Measurements from ENCODE around the gene PELI1.

PELI1 gene

DNA sequence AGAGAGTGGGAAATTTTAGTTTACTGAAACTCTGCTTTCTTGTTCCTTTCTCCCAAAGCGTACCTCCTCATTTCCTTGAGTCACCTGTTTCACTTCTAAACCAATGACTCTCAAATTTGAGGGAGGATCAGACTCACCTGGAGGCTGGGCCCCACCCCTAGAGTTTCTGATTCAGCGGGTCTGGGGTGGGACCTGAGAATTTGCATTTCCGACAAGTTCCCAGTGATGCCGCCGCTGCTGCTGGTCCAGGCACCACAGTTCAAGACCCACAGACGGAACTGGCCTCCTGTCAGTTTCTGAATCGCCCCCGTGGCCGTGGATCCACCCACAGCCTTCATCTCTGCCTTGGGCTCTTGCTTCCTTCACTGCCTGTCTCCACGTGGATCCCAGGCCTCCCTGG, 44.9 kb upstream of the PELI1 start:
- CTCF ChIA-PET: no interaction called here
- no peaks in the 10 kb centered on the region for H3K4me1 ChIP-seq (ENCODE audit: control insufficient read depth, insufficient read depth, low read length)
- no peak for TF ChIP-seq ZBTB8A (tag by site-specific recombination; IDR thresholded peaks at IDR 0.05)
- no peak for TF ChIP-seq HOXA7 (CRISPR knock-in tag; IDR thresholded peaks at IDR 0.05; ENCODE audit: borderline replicate concordance)
- no peak for TF ChIP-seq ZNF596 (tag by site-specific recombination; IDR thresholded peaks at IDR 0.05)
- TF ChIP-seq ZNF580 (tag by site-specific recombination; IDR thresholded peaks at IDR 0.05): no peak
- no peak for TF ChIP-seq ZNF658 (tag by site-specific recombination; IDR thresholded peaks at IDR 0.05)
- no peak for TF ChIP-seq ZNF24 (tag by site-specific recombination; IDR thresholded peaks at IDR 0.05)
- TF ChIP-seq, protein P1, sequence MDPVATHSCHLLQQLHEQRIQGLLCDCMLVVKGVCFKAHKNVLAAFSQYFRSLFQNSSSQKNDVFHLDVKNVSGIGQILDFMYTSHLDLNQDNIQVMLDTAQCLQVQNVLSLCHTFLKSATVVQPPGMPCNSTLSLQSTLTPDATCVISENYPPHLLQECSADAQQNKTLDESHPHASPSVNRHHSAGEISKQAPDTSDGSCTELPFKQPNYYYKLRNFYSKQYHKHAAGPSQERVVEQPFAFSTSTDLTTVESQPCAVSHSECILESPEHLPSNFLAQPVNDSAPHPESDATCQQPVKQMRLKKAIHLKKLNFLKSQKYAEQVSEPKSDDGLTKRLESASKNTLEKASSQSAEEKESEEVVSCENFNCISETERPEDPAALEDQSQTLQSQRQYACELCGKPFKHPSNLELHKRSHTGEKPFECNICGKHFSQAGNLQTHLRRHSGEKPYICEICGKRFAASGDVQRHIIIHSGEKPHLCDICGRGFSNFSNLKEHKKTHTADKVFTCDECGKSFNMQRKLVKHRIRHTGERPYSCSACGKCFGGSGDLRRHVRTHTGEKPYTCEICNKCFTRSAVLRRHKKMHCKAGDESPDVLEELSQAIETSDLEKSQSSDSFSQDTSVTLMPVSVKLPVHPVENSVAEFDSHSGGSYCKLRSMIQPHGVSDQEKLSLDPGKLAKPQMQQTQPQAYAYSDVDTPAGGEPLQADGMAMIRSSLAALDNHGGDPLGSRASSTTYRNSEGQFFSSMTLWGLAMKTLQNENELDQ (tag by site-specific recombination; IDR thresholded peaks at IDR 0.05; ENCODE audit: low read depth): no peak
- TF ChIP-seq ZNF121 (tag by site-specific recombination; IDR thresholded peaks at IDR 0.05): no peak
- POLR2A ChIA-PET: no interaction called here
- H3K4me3 ChIP-seq (ENCODE audit: low read depth, low read length): no peak overlapping the region
- H3K27ac ChIP-seq (ENCODE audit: extremely low read depth, low read depth, low read length): no peak overlapping the region
- H3K9me3 ChIP-seq (ENCODE audit: control insufficient read depth, insufficient read depth, low read depth, low read length): no peaks in the 10 kb centered on the region
- H3K36me3 ChIP-seq (ENCODE audit: control insufficient read depth in 2 of 2, insufficient read depth in 1 of 2, low read length in 2 of 2): no peaks in the 10 kb centered on the region

DNA sequence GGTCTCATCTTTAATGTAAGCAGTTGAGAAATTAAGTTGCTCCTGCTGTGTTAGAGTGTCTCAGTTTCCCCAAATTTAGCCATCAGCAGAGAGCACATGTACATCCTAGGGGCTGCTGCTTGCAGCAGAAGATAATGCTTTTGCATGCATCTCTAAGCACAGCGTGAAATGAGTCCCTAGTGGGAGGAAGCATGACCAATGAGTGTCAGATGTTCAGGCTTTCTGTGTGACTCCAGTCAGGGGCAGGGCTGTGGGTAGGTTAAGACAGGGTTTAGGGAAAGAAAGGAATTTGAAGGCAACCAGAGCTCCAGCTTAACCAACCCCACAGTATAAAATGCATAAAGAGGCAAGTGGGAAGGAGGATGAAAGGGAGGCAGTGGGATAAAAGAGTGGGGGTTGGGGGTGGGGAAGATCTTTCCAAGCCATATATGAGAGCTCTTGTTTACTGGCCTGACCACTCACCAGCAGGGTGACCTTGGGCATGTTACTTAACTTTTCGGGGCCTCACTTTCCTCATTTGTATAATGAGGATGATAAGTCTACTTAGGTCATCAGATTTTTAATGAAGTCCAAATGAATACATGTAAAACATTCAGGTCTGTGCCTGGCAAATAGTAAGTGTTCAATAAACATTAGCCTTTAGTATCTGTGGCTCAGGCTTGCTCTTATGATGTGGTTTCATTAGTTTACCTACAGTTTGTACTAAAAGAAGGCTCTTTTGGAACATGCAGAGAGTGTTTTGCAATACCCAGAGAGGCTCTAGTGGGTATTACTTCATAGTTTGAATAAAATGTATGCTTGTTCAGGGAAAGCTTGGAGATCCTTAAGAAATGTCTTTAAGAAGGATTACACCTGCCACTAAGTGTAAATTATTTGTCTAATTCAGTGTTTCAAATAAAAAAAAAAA, 42.7 kb upstream of the PELI1 start:
- Histone ChIP-seq H3K9me3 (ENCODE audit: control insufficient read depth, insufficient read depth, low read depth, low read length) (no peaks in the 10 kb centered on the region), H3K27ac (ENCODE audit: extremely low read depth, low read depth, low read length) (no peak overlapping the region), H3K4me1 (ENCODE audit: control insufficient read depth, insufficient read depth, low read length) (no peaks in the 10 kb centered on the region), H3K4me3 (ENCODE audit: low read depth, low read length) (no peak overlapping the region), H3K36me3 (ENCODE audit: control insufficient read depth in 2 of 2, insufficient read depth in 1 of 2, low read length in 2 of 2) (no peaks in the 10 kb centered on the region)
- ChIA-PET POLR2A (no interaction called here), CTCF (no interaction called here)
- no peak for TF ChIP-seq KLF8 (tag by site-specific recombination; IDR thresholded peaks at IDR 0.05)
- TF ChIP-seq KLF10 (tag by site-specific recombination; IDR thresholded peaks at IDR 0.05): no peak
- TF ChIP-seq EGR2 (tag by site-specific recombination; IDR thresholded peaks at IDR 0.05; ENCODE audit: low read depth): peak; percentile 65; the same call in 1 of the 2 replicates
- peak; percentile 41; the same call in 1 of the 2 replicates for TF ChIP-seq ZFHX2 (tag by site-specific recombination; conservative IDR thresholded peaks at IDR 0.05)
- TF ChIP-seq, protein P2, sequence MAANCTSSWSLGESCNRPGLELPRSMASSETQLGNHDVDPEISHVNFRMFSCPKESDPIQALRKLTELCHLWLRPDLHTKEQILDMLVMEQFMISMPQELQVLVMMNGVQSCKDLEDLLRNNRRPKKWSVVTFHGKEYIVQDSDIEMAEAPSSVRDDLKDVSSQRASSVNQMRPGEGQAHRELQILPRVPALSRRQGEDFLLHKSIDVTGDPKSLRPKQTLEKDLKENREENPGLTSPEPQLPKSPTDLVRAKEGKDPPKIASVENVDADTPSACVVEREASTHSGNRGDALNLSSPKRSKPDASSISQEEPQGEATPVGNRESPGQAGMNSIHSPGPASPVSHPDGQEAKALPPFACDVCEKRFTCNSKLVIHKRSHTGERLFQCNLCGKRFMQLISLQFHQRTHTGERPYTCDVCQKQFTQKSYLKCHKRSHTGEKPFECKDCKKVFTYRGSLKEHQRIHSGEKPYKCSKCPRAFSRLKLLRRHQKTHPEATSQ (tag by site-specific recombination; IDR thresholded peaks at IDR 0.05): no peak
- TF ChIP-seq ZNF501 (tag by site-specific recombination; IDR thresholded peaks at IDR 0.05): no peak

GRCh38 chr2:64179582-64180321, 35.5 kb upstream of the PELI1 start:
- POLR2A ChIA-PET: no interaction called here
- H3K27ac ChIP-seq (ENCODE audit: extremely low read depth, low read depth, low read length): no peak overlapping the region
- H3K36me3 ChIP-seq (ENCODE audit: control insufficient read depth in 2 of 2, insufficient read depth in 1 of 2, low read length in 2 of 2): no peaks in the 10 kb centered on the region
- H3K9me3 ChIP-seq (ENCODE audit: control insufficient read depth, insufficient read depth, low read depth, low read length): no peaks in the 10 kb centered on the region
- CTCF ChIA-PET: no interaction called here
- H3K4me3 ChIP-seq (ENCODE audit: low read depth, low read length): no peak overlapping the region
- no peaks in the 10 kb centered on the region for H3K4me1 ChIP-seq (ENCODE audit: control insufficient read depth, insufficient read depth, low read length)
- TF ChIP-seq, protein P3, sequence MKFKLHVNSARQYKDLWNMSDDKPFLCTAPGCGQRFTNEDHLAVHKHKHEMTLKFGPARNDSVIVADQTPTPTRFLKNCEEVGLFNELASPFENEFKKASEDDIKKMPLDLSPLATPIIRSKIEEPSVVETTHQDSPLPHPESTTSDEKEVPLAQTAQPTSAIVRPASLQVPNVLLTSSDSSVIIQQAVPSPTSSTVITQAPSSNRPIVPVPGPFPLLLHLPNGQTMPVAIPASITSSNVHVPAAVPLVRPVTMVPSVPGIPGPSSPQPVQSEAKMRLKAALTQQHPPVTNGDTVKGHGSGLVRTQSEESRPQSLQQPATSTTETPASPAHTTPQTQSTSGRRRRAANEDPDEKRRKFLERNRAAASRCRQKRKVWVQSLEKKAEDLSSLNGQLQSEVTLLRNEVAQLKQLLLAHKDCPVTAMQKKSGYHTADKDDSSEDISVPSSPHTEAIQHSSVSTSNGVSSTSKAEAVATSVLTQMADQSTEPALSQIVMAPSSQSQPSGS (tag by site-specific recombination; IDR thresholded peaks at IDR 0.05; ENCODE audit: low read depth): no peak
- no peak for TF ChIP-seq ZNF266 (tag by site-specific recombination; IDR thresholded peaks at IDR 0.05; ENCODE audit: low read depth)
- no peak for TF ChIP-seq ZNF10 (tag by site-specific recombination; IDR thresholded peaks at IDR 0.05)
- no peak for TF ChIP-seq ZNF391 (tag by site-specific recombination; IDR thresholded peaks at IDR 0.05; ENCODE audit: borderline replicate concordance, low read depth)
- no peak for TF ChIP-seq PRDM10 (tag by site-specific recombination; IDR thresholded peaks at IDR 0.05)
- no peak for TF ChIP-seq ZNF544 (tag by site-specific recombination; IDR thresholded peaks at IDR 0.05)
- TF ChIP-seq ZNF184 (tag by site-specific recombination; IDR thresholded peaks at IDR 0.05): no peak
